ENCODE results near the gene LGI1.

Gene LGI1

DNA sequence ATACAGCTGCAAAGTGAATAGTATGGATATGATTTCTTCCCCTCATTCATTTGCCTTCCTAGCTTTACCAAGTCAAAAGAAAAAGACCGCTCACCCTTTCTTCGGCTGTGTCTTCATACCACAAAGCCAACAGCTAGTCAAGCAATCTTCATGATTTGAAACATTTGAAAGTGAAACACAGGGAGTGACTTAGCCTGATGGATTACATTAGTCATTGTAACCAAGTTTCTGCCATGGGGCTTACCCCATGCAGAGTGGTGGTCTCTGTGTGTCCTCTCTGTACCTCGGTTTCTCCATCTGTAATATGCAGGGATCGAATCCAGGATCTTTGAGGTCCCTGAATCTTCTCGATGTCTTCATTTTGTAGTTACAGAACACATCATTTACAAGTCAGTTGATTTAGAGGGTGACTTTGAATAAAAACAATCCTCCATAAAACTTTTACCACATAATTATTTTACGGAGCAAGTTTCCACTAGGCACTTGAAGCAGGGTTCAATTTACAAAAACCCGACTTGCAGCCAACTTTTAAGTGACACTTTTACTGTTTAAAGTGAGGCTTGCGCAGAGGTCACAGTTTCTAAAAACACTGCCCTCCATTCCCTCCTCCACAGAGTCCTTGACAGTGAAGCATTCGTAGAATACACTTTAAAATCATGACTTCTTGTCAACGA, 2.2 kb upstream of the LGI1 start:
- DNase-seq = no peak

- DNase-seq = no peak
Observed at GRCh38 chr10:93756118-93756517, 1.6 kb upstream of the LGI1 start.

DNA sequence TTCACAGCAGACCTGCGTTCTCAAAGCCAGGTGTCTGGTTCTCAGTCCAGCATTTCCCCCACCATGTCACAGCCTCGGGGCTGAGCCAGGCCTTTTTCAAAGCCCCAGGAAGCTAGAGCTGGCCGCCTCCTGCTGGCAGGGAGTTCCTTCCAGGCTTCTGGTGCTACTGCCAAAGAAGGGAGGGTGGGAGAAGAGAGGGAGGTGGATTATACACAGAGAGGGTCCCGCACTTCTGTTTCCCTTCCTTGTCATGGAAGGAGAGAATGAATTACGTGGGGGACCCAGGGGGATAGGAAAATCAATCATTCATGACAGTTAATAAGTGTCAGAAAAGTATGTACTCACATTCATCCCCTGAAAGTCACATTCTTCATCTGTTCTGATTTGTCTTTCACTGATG, 600 bp upstream of the LGI1 start:
- no peak for DNase-seq

DNA sequence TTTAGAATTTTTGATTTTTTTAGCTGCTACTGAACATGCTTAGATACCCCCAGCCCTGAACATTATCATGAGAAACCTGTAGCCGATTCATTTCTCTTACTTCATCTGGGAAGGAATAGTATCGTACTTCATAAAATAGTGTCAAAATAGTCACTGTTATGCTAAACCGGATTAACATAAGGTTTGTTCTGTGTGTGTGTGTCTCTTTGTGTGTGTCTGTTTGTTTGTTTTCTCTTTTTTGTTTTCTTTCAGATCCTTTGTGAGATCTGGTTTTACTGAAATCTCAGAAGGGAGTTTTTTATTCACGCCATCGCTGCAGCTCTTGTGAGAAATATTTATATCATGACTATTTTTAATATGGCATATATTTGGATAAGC, 761 bp downstream of the LGI1 start:
- DNase-seq = no peak

DNA sequence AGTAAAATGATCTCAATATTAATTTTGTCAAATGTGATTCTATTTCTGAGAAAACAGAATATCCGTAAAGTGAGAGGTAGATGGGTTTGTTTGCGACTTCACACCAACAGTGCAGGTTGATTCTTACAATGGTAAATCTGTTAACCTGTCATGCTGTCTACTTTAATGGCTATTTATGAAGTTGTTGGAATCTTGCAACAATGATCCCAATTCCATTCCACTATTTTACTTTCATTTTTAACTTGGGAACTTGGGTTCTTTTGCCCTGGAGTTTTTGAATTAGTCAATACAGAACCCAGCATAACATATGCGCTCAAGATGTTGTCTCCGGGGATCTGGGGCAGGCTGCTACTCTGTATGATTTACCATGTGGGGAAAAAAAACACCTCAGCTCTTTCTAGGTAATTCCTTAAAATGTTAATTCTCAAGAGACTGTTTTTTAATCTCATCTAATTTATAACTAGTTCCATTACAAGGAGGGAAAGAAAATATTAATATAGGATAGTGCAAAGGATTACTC, 1.2 kb downstream of the LGI1 start:
- DNase-seq = no peak

DNA sequence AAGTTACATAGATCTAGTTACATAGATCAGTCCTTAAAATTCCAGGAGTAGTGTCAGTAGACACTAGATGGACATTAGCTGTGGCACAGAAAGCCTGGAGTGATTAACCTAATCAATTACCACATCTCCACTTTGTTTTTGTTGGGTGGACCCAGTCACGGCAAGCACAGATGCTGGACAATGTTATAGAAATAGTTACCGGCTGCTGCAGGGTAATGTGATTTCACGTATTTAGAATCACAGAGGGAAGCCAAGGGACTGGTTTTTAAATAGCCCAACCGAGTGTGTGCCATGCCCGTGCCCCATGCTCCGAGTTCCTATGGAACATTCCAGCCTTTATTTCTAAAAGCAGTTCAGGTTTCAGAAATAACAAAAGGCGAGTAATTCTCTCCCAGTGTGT, 2.8 kb downstream of the LGI1 start:
- DNase-seq = no peak

DNA sequence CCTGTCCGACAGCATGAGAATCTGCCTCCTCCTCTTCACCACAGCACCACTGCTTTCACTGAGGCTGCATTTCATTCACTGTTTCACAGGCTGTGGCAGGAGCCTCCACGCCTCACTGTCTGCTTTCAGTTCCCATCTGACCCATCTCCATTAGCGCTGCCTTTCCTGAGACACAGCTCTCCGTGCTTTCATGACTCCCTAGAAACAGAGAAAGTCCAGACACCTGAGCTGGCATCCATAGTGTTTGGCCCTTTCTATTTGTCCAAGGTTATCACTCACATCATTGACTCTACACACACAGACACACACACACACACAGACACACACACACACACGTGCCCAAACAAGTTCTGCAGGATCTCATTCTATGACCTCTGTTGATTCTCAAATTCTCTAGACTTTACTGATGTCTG, 5.2 kb downstream of the LGI1 start:
- DNase-seq = no peak

- DNase-seq = no peak
Observed at GRCh38 chr10:93766918-93767317, 9.2 kb downstream of the LGI1 start.

GRCh38 chr10:93767724-93768399, 10.1 kb downstream of the LGI1 start:
- DNase-seq = no peak

- DNase-seq = no peak
Observed at GRCh38 chr10:93768892-93769291, 11.2 kb downstream of the LGI1 start.

GRCh38 chr10:93771354-93771753, 13.6 kb downstream of the LGI1 start:
- DNase-seq = no peak

DNA sequence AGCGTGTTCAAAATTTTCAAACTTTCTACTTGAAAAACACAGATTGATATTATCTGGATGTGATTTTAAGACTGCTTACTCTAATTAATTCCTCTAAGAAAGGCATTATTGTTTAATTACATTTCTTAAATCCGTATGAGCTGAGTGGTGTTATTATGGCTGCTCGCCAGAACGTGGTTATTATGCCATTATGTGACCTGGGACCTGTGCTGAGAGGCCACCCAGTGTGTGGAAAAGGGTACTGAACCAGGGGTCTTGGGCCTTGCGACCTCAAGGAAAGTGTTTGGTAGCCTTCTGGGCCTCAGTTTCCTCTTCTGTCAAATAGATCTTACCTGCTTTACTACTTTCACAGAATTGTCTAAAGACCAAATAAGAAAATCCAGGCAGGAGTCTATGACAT, 15.4 kb downstream of the LGI1 start:
- no peak for DNase-seq

- DNase-seq = no peak
Observed at GRCh38 chr10:93773705-93774104, 16.0 kb downstream of the LGI1 start.

DNA sequence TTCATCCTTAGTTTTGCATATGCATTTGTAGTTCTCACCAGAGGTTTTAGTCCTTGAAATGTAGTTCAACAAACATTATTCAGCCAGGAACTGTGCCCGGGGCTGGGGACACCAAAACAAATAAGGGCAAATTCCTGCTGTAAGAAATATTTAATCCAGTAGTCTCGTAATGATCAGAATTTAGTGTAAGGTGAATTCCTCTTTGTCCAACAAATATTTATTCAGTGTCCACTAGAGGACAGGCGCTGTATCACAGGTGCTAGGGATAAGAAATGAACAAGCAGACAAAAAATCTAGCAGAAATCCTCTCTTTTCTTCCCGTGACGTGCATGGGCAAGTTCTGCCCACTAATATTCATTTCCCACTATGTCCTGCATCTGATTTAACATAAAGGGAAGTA, 17.6 kb downstream of the LGI1 start:
- DNase-seq = no peak

- DNase-seq = no peak
Observed at GRCh38 chr10:93777092-93777491, 19.4 kb downstream of the LGI1 start.

DNA sequence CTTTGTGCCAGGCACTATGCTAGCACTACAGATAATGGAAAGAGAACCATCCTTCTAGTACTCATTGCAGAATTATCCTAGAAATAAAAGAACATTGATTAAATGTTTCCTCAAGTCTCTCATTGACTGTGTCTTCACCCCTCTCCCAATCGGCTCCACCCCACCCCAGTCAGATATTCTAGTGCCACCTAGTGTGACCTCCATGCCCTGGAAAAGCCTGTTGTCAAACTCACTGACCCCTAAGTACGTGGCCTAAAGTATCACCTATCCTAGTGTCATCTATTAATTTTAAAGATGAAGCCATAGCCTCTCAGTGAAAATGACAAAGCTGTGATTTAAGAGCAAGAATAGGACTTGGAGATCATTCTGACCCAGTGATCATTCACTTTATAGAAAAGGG, 26.3 kb downstream of the LGI1 start:
- DNase-seq = no peak

- no peak for DNase-seq
Observed at GRCh38 chr10:93788413-93789208, 30.9 kb downstream of the LGI1 start.

DNA sequence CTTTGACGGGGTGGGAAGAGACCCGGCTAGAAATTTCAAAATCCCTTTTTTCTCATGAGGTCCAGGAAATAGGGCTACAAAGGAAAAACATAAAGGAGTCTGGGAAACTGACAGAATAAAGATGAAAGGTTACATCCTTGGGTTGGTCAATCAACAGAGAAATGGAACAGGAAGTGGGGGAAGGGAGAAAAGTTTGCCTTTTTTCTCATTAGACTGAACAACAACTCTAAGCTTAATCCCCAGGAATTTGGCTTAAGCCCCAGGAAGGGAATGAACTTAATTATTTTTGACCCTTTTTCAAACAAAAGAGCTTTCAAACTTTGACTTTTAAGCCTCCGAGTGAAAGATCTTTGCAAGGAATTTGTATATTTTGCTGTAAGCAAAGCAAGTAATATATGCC, 32.7 kb downstream of the LGI1 start:
- DNase-seq = no peak

- no peak for DNase-seq
Observed at GRCh38 chr10:93796167-93796566, 38.4 kb downstream of the LGI1 start.

- no peak for DNase-seq
Observed at GRCh38 chr10:93797825-93798224, 40.1 kb downstream of the LGI1 start.

- DNase-seq = no peak
Observed at GRCh38 chr10:93799155-93799708, 41.5 kb downstream of the LGI1 start.

- DNase-seq = no peak
Observed at GRCh38 chr10:93804200-93804599, 46.5 kb downstream of the LGI1 start.

GRCh38 chr10:93806903-93807302, 49.2 kb downstream of the LGI1 start:
- no peak for DNase-seq

GRCh38 chr10:93807371-93807770, 49.6 kb downstream of the LGI1 start:
- DNase-seq = no peak
